GM21619 (cell line): ENCODE measurements around the gene ACSBG1.
"Not testable (repeated sequence)": the region's sequence is repeated elsewhere in the genome, so short reads cannot be mapped to it uniquely, and the experiment has no call there.

Source experiments
- ATAC-seq: cut with Tn5 transposase; IDR thresholded peaks from one replicate; pipeline ENCODE4 v1.9.1; 2021; ENCODE audit not compliant: unreplicated experiment

Gene ACSBG1

DNA sequence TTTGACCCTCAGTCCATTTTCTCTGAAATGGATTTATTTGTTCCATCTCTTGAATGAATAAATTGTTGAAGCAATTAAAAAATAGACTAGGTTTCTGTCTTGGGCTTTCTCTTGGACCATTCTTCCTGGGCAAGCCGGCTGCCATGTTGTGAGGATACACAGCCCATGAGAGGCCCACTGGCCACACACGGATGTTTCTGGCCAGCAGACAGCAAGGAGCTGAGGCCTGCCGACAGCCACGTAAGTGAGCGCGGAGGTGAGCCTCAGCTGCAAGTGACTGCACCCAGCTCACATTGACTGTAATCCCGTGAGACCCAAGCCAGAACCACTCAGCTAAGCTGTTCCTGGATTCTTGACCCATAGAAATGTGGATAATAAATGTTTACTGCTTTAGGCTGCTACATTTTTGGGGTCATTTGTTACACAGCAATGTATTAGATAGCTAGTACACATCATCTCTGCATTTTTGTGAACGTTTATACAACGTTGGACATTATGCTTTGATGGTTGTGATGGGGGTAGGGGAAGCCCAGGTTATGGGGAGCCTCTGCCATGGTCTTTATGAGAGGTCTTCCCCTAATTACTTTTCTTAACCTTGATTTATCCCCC lies 62.4 kb downstream of the ACSBG1 start:
- no peak for ATAC-seq

- peak; percentile 61 for ATAC-seq
These were observed 63.3 kb downstream of the ACSBG1 start for GRCh38 chr15:78170848-78171773.

- ATAC-seq: no peak
These were observed 65.8 kb downstream of the ACSBG1 start for GRCh38 chr15:78168608-78169007.

- ATAC-seq: peak; percentile 69
These were observed 67.0 kb downstream of the ACSBG1 start for GRCh38 chr15:78167227-78167888.

DNA sequence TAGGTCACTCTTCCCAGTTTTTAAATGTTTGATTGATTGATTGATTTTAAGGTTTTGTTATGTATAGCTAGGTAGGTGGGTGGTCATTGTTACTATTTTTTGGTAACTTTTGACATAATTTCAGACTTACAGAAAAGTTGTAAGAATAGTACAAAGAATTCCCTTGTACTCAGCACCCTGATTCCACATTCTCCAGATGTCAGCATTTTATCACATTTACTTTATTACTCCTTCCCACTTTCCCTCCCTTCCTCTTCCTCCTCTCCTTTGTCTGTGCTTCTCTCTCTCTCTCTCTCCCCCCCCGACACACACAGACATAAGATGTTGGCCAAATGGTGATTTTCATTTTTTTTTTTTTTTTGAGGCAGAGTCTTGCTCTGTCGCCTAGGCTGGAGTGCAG lies 70.4 kb downstream of the ACSBG1 start:
- ATAC-seq: no peak

GRCh38 chr15:78162038-78162437 lies 72.3 kb downstream of the ACSBG1 start:
- no peak for ATAC-seq

DNA sequence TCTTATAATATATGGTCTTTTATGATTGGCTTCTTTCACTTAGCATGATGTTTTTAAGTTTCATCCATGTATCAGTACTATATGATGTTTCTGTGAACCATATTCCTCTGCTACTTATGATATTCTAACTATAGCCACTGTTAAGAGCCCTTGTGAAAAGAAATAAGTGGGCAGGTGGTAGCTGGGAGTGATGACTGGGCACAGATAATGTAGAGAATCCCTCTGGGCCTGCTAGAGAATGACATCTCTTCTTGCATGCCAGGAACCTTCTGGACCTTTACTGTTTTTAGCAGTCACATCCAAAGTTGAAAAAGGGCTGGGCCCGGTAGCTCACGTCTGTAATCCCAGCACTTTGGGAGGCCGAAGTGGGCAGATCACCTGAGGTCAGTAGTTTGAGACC lies 75.0 kb downstream of the ACSBG1 start:
- ATAC-seq: no peak

DNA sequence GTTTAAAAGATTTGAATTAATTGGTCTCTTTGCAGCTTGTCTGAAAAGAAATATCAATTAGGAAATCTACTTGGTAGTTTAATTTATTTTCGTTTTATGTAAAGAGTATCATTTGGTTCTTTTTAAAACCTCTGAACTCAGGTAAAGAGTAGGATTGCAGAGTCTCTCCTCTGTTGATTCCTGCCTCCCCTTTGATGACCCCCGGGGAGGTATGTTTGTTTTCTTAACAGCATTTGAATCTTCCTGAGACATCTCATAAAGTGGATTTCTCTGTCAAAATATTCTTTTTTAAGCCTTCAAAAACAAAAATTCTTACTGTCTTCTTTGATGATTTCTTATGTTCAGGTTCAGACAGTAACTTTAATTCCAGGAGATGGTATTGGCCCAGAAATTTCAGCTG lies 77.2 kb downstream of the ACSBG1 start:
- no peak for ATAC-seq

- ATAC-seq: no peak
These were observed 77.7 kb downstream of the ACSBG1 start for GRCh38 chr15:78156653-78157052.

DNA sequence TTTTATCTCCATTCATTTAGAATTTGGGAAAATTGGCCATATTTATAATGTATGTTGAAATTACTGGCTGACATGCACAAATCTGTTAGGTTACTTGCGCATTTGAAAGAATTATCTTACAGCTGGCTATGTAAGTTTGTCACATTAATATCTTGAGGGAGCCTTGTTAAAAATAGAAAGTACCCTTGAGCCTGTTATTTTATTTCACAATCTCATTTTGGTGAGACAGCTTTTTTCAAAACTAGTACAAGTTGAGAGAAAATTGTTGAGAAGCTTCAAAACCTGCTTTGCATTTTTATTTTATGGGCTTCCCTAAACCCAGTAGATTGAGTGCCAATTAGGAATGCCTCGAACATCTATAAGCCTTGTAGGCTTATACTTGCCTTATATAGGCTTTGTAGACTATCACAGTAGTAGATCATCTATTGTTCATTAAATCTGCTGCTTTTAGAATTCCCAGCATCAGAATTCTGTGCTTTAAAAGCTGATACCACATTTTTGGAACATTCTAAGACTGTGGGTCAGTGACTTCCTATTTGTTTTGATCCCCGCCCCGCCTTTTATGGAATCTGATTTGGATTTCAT lies 78.9 kb downstream of the ACSBG1 start:
- ATAC-seq: no peak

GRCh38 chr15:78154955-78155354 lies 79.4 kb downstream of the ACSBG1 start:
- no peak for ATAC-seq

DNA sequence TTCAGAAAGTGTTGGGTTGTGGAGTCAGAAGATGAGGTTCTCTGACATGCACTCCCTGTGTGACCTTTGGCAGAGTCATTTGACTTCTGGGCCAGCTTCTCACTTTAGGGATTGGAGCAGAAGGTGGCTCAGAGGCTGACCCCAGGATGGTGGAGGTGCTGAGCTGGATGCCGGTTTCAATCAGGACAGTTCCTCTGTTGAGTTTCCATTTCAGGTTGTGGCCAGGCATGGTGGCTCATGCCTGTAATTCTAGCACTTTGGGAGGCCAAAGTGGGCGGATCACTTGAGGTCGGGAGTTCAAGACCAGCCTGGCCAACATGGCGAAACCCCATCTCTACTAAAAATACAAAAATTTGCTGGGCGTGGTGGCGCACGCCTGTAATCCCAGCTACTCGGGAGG lies 83.3 kb downstream of the ACSBG1 start:
- ATAC-seq: not testable (repeated sequence)

DNA sequence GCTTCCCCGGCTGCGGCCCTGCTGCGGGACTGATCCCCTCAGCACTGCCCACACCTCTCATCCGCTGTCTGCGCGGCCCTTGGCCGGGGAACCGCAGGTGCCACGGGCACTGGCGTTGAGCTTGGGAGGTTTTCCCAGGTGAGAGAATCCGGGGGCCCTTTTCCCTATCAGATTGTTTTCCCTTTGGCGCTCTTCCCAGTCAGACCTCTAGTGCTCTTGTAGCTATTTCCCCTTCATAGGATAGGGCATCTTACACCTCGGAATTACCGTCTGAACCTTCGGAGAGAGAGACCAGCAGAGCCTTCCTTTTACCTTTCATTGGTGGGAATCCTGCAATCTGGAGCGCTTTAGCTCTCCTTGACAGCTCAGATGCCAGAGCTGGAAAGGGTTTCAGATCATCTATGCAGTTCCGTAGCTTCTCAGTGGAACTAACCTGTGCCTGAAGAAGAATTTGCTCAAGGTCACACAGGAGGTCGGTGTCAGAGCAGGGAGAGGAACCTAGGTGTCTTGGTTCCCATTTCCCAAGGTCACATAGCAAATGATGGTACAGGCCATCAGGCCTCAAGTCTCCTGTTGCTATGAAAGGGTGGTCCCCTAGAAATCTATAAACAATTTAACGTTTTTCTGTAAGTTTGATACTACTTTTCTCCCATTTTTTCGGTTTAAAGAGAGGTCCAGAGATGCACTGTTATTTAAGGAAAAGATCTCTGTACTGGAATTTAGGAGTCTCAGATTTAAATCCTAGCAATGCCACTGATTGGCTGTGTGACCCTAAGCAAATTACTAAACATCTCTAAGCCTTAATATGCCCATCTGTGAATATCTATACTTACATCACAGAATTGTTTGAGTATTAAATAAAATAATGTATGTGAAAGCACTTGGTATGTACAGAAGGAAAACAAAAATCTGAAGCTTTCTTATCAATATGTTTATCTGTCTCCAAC lies 84.3 kb downstream of the ACSBG1 start:
- peak; percentile 9 for ATAC-seq

DNA sequence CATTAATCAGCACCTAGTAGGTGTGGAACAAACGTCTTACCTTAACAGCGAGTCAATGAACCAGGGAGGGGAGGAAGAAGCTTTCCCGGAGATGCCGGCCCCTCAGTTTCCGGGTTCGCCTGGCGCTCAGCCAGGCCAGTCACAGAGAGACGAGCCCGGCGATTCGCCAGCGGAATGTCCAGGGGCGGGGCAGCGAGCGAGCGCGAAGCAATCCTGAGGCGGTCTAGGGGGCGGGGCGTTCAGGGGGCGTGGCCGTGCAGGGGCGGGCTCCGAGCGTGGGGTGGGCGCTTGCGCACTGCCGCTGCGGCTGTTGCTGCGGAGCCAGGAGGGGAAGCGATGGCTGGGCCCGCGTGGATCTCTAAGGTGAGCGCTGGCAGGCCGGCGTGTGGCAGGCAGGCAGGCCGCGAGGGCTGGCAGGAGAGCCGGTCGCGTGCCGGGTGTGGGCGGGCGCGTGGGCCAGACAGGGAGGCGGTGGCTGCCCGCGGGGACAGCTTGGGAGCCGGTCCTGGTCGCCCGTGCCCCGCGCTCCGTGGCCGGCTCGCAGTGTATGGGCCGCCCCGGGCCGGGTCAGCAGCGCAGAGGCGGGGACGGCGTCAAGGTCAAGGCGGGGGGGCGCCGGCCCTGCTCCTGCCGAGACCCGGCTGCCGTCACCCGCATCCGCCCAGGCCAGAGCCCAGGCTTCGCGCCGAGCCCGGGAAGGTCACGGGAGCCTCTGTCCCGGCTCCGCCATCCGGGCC lies 85.1 kb downstream of the ACSBG1 start, which contains the start of gene IDH3A:
IDH3A (plus strand) TSS at position 295 of the 737 bp plus-strand sequence; CDS start at position 337, 42 bp downstream.
- peak; percentile 72 for ATAC-seq

- no peak for ATAC-seq
These were observed 85.8 kb downstream of the ACSBG1 start for GRCh38 chr15:78148392-78149067.

DNA sequence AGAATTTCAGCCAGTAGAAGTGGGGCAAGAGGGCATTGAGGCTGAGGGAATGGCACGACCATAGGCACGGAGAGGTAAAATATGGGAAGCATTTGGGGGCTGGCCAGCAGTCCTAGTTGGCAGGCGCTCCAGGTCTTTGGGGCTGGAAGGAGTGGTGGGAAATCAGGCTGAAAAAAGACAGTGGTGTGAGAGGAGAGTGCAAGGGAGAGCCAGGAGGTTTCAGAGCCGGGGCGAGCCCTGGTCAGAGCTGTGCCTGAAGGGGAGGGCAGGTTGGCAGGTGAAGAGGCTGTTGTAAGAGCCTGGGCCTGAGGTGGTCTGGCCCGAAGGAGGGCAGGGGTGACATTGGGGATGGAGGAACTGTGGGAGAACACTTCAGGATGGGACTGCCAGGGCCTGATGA lies 86.8 kb downstream of the ACSBG1 start:
- ATAC-seq: no peak

GRCh38 chr15:78146425-78147154 lies 87.8 kb downstream of the ACSBG1 start:
- no peak for ATAC-seq

DNA sequence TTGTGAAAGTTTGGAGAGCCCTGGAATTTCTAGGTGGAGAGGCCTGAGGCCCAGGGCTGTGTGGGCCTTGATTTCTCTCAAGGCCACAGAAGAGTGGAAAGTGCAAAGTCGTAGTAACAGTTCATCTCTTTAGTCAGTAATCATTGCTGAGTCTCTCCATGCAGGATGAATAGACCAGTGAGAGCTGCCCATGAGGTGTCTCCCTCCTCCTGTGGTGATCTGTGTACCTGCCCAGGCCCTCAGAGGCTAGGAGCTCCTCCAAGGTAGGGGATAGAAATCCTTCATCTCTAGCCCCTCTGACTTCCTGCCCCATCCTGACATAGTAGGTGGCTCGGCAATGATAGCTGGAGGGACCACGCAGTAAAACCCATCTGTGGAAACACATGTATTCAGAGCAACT lies 92.0 kb downstream of the ACSBG1 start:
- no peak for ATAC-seq
